ENCODE measurements around the gene ENOX1. TPM values are rescaled to one million over a fixed set of nuclear protein-coding genes. Genes with fewer than 3 reads are reported as not detected.

The ENOX1 gene
- total RNA-seq, 1 experiment from 2014 or later = 0.26 TPM

- Mint-ChIP-seq H3K4me1 (peaks cover 12% of the 10 kb centered on the region), H3K27me3 (ENCODE audit: low read depth) (no peaks in the 10 kb centered on the region), H3K27ac (no peak overlapping the region), H3K36me3 (0 out of 2 replicates have a peak, but pooled peaks cover 4% of the 10 kb centered on the region), H3K4me3 (no peak overlapping the region), H3K9me3 (peaks cover 16% of the 10 kb centered on the region)
- ChIA-PET POLR2A (no interaction called here), CTCF (interaction anchor here (0.6 kb wide), 1 partner anchor 626 kb away, joined by 3 read pairs; no protein-coding TSS in a partner anchor)
- TF ChIP-seq ZNF512 (CRISPR knock-in tag; IDR thresholded peaks at IDR 0.05; ENCODE audit: borderline replicate concordance) (no peak), NR1H2 (CRISPR knock-in tag; IDR thresholded peaks at IDR 0.05) (no peak), ELF4 (CRISPR knock-in tag; IDR thresholded peaks at IDR 0.05; ENCODE audit: low read depth) (no peak), NFYB (CRISPR knock-in tag; conservative IDR thresholded peaks at IDR 0.05; ENCODE audit: low read depth) (peak; percentile 53)
- no peak for ATAC-seq
- no peak for DNase-seq (ENCODE audit: low spot score)
Measured at GRCh38 chr13:43180036-43180660, 606.6 kb downstream of the ENOX1 start.

- DNase-seq (ENCODE audit: low spot score) = no peak
- H3K4me3 Mint-ChIP-seq = no peak overlapping the region
- H3K9me3 Mint-ChIP-seq = peaks cover 15% of the 10 kb centered on the region
- POLR2A ChIA-PET = no interaction called here
- TF ChIP-seq SOX15 (CRISPR knock-in tag; IDR thresholded peaks at IDR 0.05) = no peak
- no peak for TF ChIP-seq SMAD3 (CRISPR knock-in tag; IDR thresholded peaks at IDR 0.05; ENCODE audit: borderline replicate concordance)
- peaks cover 9% of the 10 kb centered on the region for H3K4me1 Mint-ChIP-seq
- peaks cover 4% of the 10 kb centered on the region for H3K36me3 Mint-ChIP-seq
- CTCF ChIA-PET = interaction anchor here (1.1 kb wide), 1 partner anchor 24 kb away, joined by 3 read pairs; no protein-coding TSS in a partner anchor
- H3K27me3 Mint-ChIP-seq (ENCODE audit: low read depth) = no peaks in the 10 kb centered on the region
- no peak for ATAC-seq
- H3K27ac Mint-ChIP-seq = no peak overlapping the region
Measured at GRCh38 chr13:43171489-43171888, 615.3 kb downstream of the ENOX1 start.

- no peak for DNase-seq (ENCODE audit: low spot score)
- POLR2A ChIA-PET = no interaction called here
- Mint-ChIP-seq H3K9me3 (peaks cover 25% of the 10 kb centered on the region), H3K4me1 (peaks cover 9% of the 10 kb centered on the region), H3K27ac (no peak overlapping the region), H3K4me3 (no peak overlapping the region), H3K27me3 (ENCODE audit: low read depth) (no peaks in the 10 kb centered on the region), H3K36me3 (peaks cover 12% of the 10 kb centered on the region)
- no peak for TF ChIP-seq TEAD4 (CRISPR knock-in tag; IDR thresholded peaks at IDR 0.05)
- TF ChIP-seq E2F4 (CRISPR knock-in tag; IDR thresholded peaks at IDR 0.05; ENCODE audit: borderline replicate concordance, low read depth) = no peak
- no peak for TF ChIP-seq ATF2 (CRISPR knock-in tag; IDR thresholded peaks at IDR 0.05; ENCODE audit: borderline replicate concordance, low read depth)
- TF ChIP-seq TEAD1 (CRISPR knock-in tag; IDR thresholded peaks at IDR 0.05) = no peak
- no peak for TF ChIP-seq NR1H2 (CRISPR knock-in tag; IDR thresholded peaks at IDR 0.05)
- no peak for TF ChIP-seq JAZF1 (CRISPR knock-in tag; IDR thresholded peaks at IDR 0.05)
- no peak for TF ChIP-seq TP53 (CRISPR knock-in tag; IDR thresholded peaks at IDR 0.05)
- TF ChIP-seq PREB (CRISPR knock-in tag; IDR thresholded peaks at IDR 0.05; ENCODE audit: borderline replicate concordance) = no peak
- TF ChIP-seq ZNF532 (CRISPR knock-in tag; IDR thresholded peaks at IDR 0.05; ENCODE audit: borderline replicate concordance) = no peak
- TF ChIP-seq CREM (CRISPR knock-in tag; IDR thresholded peaks at IDR 0.05) = no peak
- TF ChIP-seq HMGXB4 (CRISPR knock-in tag; IDR thresholded peaks at IDR 0.05) = no peak
- no peak for TF ChIP-seq ZMAT4 (CRISPR knock-in tag; IDR thresholded peaks at IDR 0.05)
- no peak for TF ChIP-seq SMAD4 (CRISPR knock-in tag; IDR thresholded peaks at IDR 0.05)
- CTCF ChIA-PET = interaction anchor here (1.1 kb wide), 1 partner anchor 25 kb away, joined by 3 read pairs; no protein-coding TSS in a partner anchor
- ATAC-seq = peak; percentile 72
Measured at GRCh38 chr13:43170506-43170905, 616.3 kb downstream of the ENOX1 start.
